ENCODE data around the gene MRPL50. TPM values are rescaled to one million over a fixed set of nuclear protein-coding genes. Genes with fewer than 3 reads are reported as not detected.

Gene MRPL50
- total RNA-seq, 1 experiment from 2014 or later = 20.0 TPM

DNA sequence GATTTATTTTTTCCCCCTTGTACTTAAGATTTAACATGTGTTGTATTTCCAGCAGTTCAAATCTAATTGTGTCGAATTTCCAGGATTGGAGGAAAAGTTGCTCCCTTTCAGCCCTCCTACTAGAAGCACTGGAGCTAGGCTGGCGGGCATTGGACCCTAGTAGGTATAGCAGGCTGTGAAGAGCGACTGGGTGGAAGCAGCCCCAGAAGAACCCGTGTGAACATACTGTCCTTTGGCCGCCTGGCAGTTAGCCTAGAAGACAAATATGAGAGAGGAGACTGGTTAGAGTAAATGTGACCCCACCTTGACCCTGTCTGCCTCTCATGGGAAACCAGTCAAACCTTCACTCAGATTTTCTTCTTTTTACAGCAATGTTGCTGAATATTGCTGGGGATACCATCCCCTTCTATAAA is 23.2 kb upstream of the MRPL50 start:
- Mint-ChIP-seq H3K27ac (no peak overlapping the region; a peak in 1 of 7 replicates), H3K27me3 (ENCODE audit: low read depth) (peaks cover 7% of the 10 kb centered on the region), H3K4me1 (peaks cover 2 to 4% of the 10 kb centered on the region in 2 experiments; a peak in 3 of 4 replicates), H3K9me3 (no peaks in the 10 kb centered on the region; a peak in 1 of 5 replicates), H3K4me3 (no peak overlapping the region), H3K36me3 (ENCODE audit: insufficient read depth in 1 of 3, low read depth in 3 of 3) (no peaks in the 10 kb centered on the region)
- no peak overlapping the region for H3K4ac ChIP-seq (ENCODE audit: low read depth, low read length)
- no peak overlapping the region for H3K18ac ChIP-seq (ENCODE audit: insufficient read length, low read depth, low read length)
- no peak overlapping the region for H3K14ac ChIP-seq (ENCODE audit: insufficient read depth, low read length)
- H2BK20ac ChIP-seq (ENCODE audit: low read depth, low read length, poor library complexity, severe bottlenecking) = no peak overlapping the region
- H2AFZ ChIP-seq (ENCODE audit: low read length) = no peak overlapping the region
- H4K8ac ChIP-seq (replicated peaks; ENCODE audit: insufficient read length, low read depth, low read length) = no peak overlapping the region
- H3K4me1 ChIP-seq (ENCODE audit: insufficient read depth, low read length) = no peaks in the 10 kb centered on the region
- H2AK5ac ChIP-seq (ENCODE audit: insufficient read length, low read length) = no peak overlapping the region
- no peak overlapping the region for H3K23ac ChIP-seq (ENCODE audit: insufficient read length, low read depth, low read length)
- no peaks in the 10 kb centered on the region for H3K27me3 ChIP-seq (ENCODE audit: insufficient read depth, low read length)
- H2BK15ac ChIP-seq (ENCODE audit: low read depth, low read length) = no peak overlapping the region
- H3K4me2 ChIP-seq (ENCODE audit: insufficient read depth, insufficient read length, low read length) = no peak overlapping the region
- no peak overlapping the region for H3T11ph ChIP-seq (ENCODE audit: low read length)
- no peak overlapping the region for H2BK12ac ChIP-seq (ENCODE audit: insufficient read length, low read depth, low read length)
- no peak overlapping the region for H4K91ac ChIP-seq (ENCODE audit: insufficient read length, low read depth, low read length)
- no peak overlapping the region for H3K9ac ChIP-seq (ENCODE audit: extremely low read depth, insufficient read length, low read length)
- no peak overlapping the region for H4K5ac ChIP-seq (ENCODE audit: insufficient read length, low read depth, low read length)
- TF ChIP-seq, protein P1, sequence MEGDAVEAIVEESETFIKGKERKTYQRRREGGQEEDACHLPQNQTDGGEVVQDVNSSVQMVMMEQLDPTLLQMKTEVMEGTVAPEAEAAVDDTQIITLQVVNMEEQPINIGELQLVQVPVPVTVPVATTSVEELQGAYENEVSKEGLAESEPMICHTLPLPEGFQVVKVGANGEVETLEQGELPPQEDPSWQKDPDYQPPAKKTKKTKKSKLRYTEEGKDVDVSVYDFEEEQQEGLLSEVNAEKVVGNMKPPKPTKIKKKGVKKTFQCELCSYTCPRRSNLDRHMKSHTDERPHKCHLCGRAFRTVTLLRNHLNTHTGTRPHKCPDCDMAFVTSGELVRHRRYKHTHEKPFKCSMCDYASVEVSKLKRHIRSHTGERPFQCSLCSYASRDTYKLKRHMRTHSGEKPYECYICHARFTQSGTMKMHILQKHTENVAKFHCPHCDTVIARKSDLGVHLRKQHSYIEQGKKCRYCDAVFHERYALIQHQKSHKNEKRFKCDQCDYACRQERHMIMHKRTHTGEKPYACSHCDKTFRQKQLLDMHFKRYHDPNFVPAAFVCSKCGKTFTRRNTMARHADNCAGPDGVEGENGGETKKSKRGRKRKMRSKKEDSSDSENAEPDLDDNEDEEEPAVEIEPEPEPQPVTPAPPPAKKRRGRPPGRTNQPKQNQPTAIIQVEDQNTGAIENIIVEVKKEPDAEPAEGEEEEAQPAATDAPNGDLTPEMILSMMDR (conservative IDR thresholded peaks at IDR 0.05) = no peak
- H3K56ac ChIP-seq (ENCODE audit: insufficient read length, low read depth, low read length) = no peak overlapping the region
- H2BK120ac ChIP-seq (ENCODE audit: low read depth, low read length, poor library complexity, severe bottlenecking) = no peak overlapping the region
- H3K79me1 ChIP-seq (ENCODE audit: insufficient read depth, low read depth, low read length, poor library complexity, severe bottlenecking) = no peaks in the 10 kb centered on the region
- H3K23me2 ChIP-seq (ENCODE audit: insufficient read length, low read depth, low read length, poor library complexity, severe bottlenecking) = no peaks in the 10 kb centered on the region
- no peaks in the 10 kb centered on the region for H3K9me3 ChIP-seq (ENCODE audit: control insufficient read depth, low read depth, low read length)
- H4K20me1 ChIP-seq (ENCODE audit: control insufficient read depth, insufficient read depth, insufficient read length) = no peaks in the 10 kb centered on the region
- no peak overlapping the region for H2BK5ac ChIP-seq (ENCODE audit: insufficient read length, low read length)
- no peak for DNase-seq
- no CpG with 5 or more reads among the region's 5 CpGs for WGBS (ENCODE audit: extremely low coverage, insufficient read length, low lambda C conversion rate)
- no peaks in the 10 kb centered on the region for H3K79me2 ChIP-seq (ENCODE audit: insufficient read depth, low read length)
- no peak overlapping the region for H3K27ac ChIP-seq (ENCODE audit: insufficient read length, low read depth, low read length)

All from H9 (cell line).